ENCODE data around the gene UBE2N. TPM values are rescaled to one million over a fixed set of nuclear protein-coding genes. Genes with fewer than 3 reads are reported as not detected.

Gene UBE2N
- total RNA-seq, 1 experiment from 2014 or later, result 82.1 TPM

DNA sequence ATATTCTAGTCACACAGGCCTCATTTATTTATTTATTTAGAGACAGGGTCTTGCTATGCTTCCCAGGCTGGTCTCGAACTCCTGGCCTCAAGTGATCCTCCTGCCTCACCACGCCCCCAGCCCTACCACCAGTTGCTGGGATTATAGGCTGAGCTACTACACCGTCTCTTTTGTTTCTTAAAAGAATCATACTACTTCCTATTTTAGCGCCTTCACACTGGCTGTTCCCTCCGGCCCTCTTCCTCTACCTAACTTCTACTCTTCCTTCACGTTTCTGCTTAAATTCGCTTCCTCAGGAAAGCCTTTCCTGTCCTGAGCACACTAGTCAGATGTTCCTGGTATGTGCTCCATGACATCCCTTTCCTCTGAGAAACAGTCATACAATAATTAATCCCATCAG is 19.2 kb upstream of the UBE2N start:
- Histone ChIP-seq H3K27me3 (ENCODE audit: insufficient read depth, low read depth) (no peaks in the 10 kb centered on the region), H3K4me1 (replicated peaks; ENCODE audit: insufficient read depth) (no peaks in the 10 kb centered on the region), H3K36me3 (ENCODE audit: low read depth) (no peaks in the 10 kb centered on the region), H3K4me2 (no peak overlapping the region), H4K20me1 (ENCODE audit: insufficient read depth) (no peaks in the 10 kb centered on the region), H3K4me3 (no peak overlapping the region), H3K27ac (no peak overlapping the region), H3K79me2 (ENCODE audit: low read depth) (no peaks in the 10 kb centered on the region), H3K9me2 (ENCODE audit: insufficient read depth) (no peaks in the 10 kb centered on the region), H2AFZ (no peak overlapping the region), H3F3A (ENCODE audit: insufficient read depth, low read depth) (no peaks in the 10 kb centered on the region), H3K9me3 (ENCODE audit: insufficient read depth, low read depth) (no peaks in the 10 kb centered on the region)
- intact Hi-C loops (cut with micrococcal nuclease; ENCODE audit: unreplicated experiment), result no loop called here
- POLR2A ChIA-PET (ENCODE audit: unreplicated experiment), result no interaction called here
- CTCF ChIA-PET, result no interaction called here
- DNase-seq, result no peak
- BruUV-seq (replicated peaks), result no TSS peak
- TF ChIP-seq, protein P1, sequence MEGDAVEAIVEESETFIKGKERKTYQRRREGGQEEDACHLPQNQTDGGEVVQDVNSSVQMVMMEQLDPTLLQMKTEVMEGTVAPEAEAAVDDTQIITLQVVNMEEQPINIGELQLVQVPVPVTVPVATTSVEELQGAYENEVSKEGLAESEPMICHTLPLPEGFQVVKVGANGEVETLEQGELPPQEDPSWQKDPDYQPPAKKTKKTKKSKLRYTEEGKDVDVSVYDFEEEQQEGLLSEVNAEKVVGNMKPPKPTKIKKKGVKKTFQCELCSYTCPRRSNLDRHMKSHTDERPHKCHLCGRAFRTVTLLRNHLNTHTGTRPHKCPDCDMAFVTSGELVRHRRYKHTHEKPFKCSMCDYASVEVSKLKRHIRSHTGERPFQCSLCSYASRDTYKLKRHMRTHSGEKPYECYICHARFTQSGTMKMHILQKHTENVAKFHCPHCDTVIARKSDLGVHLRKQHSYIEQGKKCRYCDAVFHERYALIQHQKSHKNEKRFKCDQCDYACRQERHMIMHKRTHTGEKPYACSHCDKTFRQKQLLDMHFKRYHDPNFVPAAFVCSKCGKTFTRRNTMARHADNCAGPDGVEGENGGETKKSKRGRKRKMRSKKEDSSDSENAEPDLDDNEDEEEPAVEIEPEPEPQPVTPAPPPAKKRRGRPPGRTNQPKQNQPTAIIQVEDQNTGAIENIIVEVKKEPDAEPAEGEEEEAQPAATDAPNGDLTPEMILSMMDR (conservative IDR thresholded peaks at IDR 0.05), result no peak
- no peak for TF ChIP-seq EZH2 (IDR thresholded peaks at IDR 0.05; ENCODE audit: low read depth)

DNA sequence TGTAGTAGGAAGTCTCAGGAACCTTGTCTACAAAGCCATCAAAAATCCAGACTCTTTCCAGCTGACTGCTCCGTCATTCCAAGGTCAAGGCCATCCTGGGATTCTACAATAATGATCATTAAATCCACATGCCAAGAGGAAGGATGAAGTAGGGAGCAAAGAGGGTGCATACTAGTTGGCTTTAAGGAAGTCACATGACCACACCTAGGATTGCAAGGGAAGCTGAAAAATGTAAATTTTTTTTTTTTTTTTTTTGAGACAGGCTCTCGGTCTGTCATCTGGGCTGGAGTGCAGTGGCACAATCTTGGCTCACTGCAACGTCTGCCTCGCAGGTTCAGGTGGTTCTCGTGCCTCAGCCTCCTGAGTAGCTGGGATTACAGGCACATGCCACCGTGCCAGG is 18.3 kb upstream of the UBE2N start:
- CTCF ChIA-PET, result no interaction called here
- no TSS peak for BruUV-seq (replicated peaks)

DNA sequence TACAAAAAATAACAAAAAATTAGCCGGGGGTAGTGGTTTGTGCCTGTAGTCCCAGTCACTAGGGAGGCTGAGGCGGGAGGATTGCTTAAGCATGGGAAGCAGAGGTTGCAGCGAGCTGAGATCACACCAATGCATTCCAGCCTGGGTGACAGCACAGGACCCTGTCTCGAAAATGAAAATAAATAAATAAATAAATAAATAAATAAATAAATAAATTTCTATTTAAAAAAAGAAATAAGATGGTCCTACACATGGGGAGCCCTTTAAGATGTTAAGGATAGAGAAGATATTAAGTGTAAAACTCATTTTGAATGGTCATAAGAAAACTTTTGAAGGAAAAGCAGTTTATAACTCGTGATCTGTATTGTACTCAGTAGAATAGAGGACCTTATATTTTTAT is 17.4 kb upstream of the UBE2N start:
- H3K27ac ChIP-seq, result no peak overlapping the region
- POLR2A ChIA-PET (ENCODE audit: unreplicated experiment), result interaction anchor here (0.6 kb wide), 1 partner anchor 59 kb away, joined by 3 read pairs; no protein-coding TSS in a partner anchor
- H3K4me3 ChIP-seq, result no peak overlapping the region
- no peaks in the 10 kb centered on the region for H3K27me3 ChIP-seq (ENCODE audit: insufficient read depth, low read depth)
- no peak for TF ChIP-seq EZH2 (IDR thresholded peaks at IDR 0.05; ENCODE audit: low read depth)
- TF ChIP-seq, protein P1 (conservative IDR thresholded peaks at IDR 0.05), result no peak
- CTCF ChIA-PET, result no interaction called here
- intact Hi-C loops (cut with micrococcal nuclease; ENCODE audit: unreplicated experiment), result no loop called here
- H3F3A ChIP-seq (ENCODE audit: insufficient read depth, low read depth), result no peaks in the 10 kb centered on the region
- no TSS peak for BruUV-seq (replicated peaks)
- no peaks in the 10 kb centered on the region for H3K4me1 ChIP-seq (replicated peaks; ENCODE audit: insufficient read depth)
- H4K20me1 ChIP-seq (ENCODE audit: insufficient read depth), result no peaks in the 10 kb centered on the region
- no peaks in the 10 kb centered on the region for H3K9me3 ChIP-seq (ENCODE audit: insufficient read depth, low read depth)
- no peaks in the 10 kb centered on the region for H3K36me3 ChIP-seq (ENCODE audit: low read depth)
- H3K4me2 ChIP-seq, result no peak overlapping the region
- H3K79me2 ChIP-seq (ENCODE audit: low read depth), result no peaks in the 10 kb centered on the region
- DNase-seq, result no peak
- no peaks in the 10 kb centered on the region for H3K9me2 ChIP-seq (ENCODE audit: insufficient read depth)
- H2AFZ ChIP-seq, result no peak overlapping the region

More for the DNA sequence above, 18.3 kb upstream of the UBE2N start:
- TF ChIP-seq, protein P1 (conservative IDR thresholded peaks at IDR 0.05), result no peak
- TF ChIP-seq EZH2 (IDR thresholded peaks at IDR 0.05; ENCODE audit: low read depth), result no peak
- H3K4me3 ChIP-seq, result no peak overlapping the region
- no peaks in the 10 kb centered on the region for H3K36me3 ChIP-seq (ENCODE audit: low read depth)
- no peak overlapping the region for H3K27ac ChIP-seq
- intact Hi-C loops (cut with micrococcal nuclease; ENCODE audit: unreplicated experiment), result no loop called here
- H3K79me2 ChIP-seq (ENCODE audit: low read depth), result no peaks in the 10 kb centered on the region
- H3K9me2 ChIP-seq (ENCODE audit: insufficient read depth), result no peaks in the 10 kb centered on the region
- no peak overlapping the region for H2AFZ ChIP-seq
- no peak for DNase-seq
- H3K27me3 ChIP-seq (ENCODE audit: insufficient read depth, low read depth), result no peaks in the 10 kb centered on the region
- H3K4me2 ChIP-seq, result no peak overlapping the region
- no peaks in the 10 kb centered on the region for H3K4me1 ChIP-seq (replicated peaks; ENCODE audit: insufficient read depth)
- POLR2A ChIA-PET (ENCODE audit: unreplicated experiment), result no interaction called here
- no peaks in the 10 kb centered on the region for H4K20me1 ChIP-seq (ENCODE audit: insufficient read depth)
- H3F3A ChIP-seq (ENCODE audit: insufficient read depth, low read depth), result no peaks in the 10 kb centered on the region
- H3K9me3 ChIP-seq (ENCODE audit: insufficient read depth, low read depth), result no peaks in the 10 kb centered on the region

Measured in PC-9 (cell line).